IPS-11a (cell line): ENCODE measurements around the gene PTPRG.

Experiments used
- H3K4me3 ChIP-seq: one replicate; pipeline ENCODE4 v1.5.1; 2013; ENCODE audit warnings: low read depth, low read length, control low read depth

The PTPRG gene

GRCh38 chr3:62125380-62125779 is 564.0 kb downstream of the PTPRG start:
- H3K4me3 ChIP-seq: no peak overlapping the region

GRCh38 chr3:62127116-62127515 is 565.7 kb downstream of the PTPRG start:
- no peak overlapping the region for H3K4me3 ChIP-seq

- H3K4me3 ChIP-seq: no peak overlapping the region
Observed at GRCh38 chr3:62128051-62128450, 566.7 kb downstream of the PTPRG start.

- H3K4me3 ChIP-seq: no peak overlapping the region
Observed at GRCh38 chr3:62128681-62129080, 567.3 kb downstream of the PTPRG start.

- no peak overlapping the region for H3K4me3 ChIP-seq
Observed at GRCh38 chr3:62131050-62131449, 569.7 kb downstream of the PTPRG start.

- H3K4me3 ChIP-seq: no peak overlapping the region
Observed at GRCh38 chr3:62131620-62132019, 570.2 kb downstream of the PTPRG start.

GRCh38 chr3:62132027-62132602 is 570.7 kb downstream of the PTPRG start:
- H3K4me3 ChIP-seq: no peak overlapping the region

- no peak overlapping the region for H3K4me3 ChIP-seq
Observed at GRCh38 chr3:62133015-62133414, 571.6 kb downstream of the PTPRG start.

GRCh38 chr3:62134061-62134496 is 572.7 kb downstream of the PTPRG start:
- H3K4me3 ChIP-seq: no peak overlapping the region

- H3K4me3 ChIP-seq: no peak overlapping the region
Observed at GRCh38 chr3:62135741-62136140, 574.4 kb downstream of the PTPRG start.

- no peak overlapping the region for H3K4me3 ChIP-seq
Observed at GRCh38 chr3:62139957-62140356, 578.6 kb downstream of the PTPRG start.

- no peak overlapping the region for H3K4me3 ChIP-seq
Observed at GRCh38 chr3:62142331-62143085, 581.1 kb downstream of the PTPRG start.

GRCh38 chr3:62143843-62144450 is 582.6 kb downstream of the PTPRG start:
- H3K4me3 ChIP-seq: no peak overlapping the region

- H3K4me3 ChIP-seq: no peak overlapping the region
Observed at GRCh38 chr3:62144482-62144881, 583.1 kb downstream of the PTPRG start.

- no peak overlapping the region for H3K4me3 ChIP-seq
Observed at GRCh38 chr3:62145086-62145757, 583.9 kb downstream of the PTPRG start.

- H3K4me3 ChIP-seq: no peak overlapping the region
Observed at GRCh38 chr3:62149539-62149938, 588.2 kb downstream of the PTPRG start.

GRCh38 chr3:62149962-62150361 is 588.6 kb downstream of the PTPRG start:
- H3K4me3 ChIP-seq: no peak overlapping the region

- no peak overlapping the region for H3K4me3 ChIP-seq
Observed at GRCh38 chr3:62151591-62151990, 590.2 kb downstream of the PTPRG start.

GRCh38 chr3:62153231-62153630 is 591.9 kb downstream of the PTPRG start:
- H3K4me3 ChIP-seq: no peak overlapping the region

GRCh38 chr3:62154457-62155148 is 593.2 kb downstream of the PTPRG start:
- H3K4me3 ChIP-seq: no peak overlapping the region

GRCh38 chr3:62159056-62159708 is 597.8 kb downstream of the PTPRG start:
- no peak overlapping the region for H3K4me3 ChIP-seq
